Astrocyte of the spinal cord (primary cell): Measurements from ENCODE around the gene HNRNPL.

Experiments used
- DNase-seq: peaks from one replicate; pipeline ENCODE4 v3.0.0; 2011; ENCODE audit warnings: low read depth, low spot score
- H3K4me3 ChIP-seq: 2 replicates; pipeline ENCODE4 v1.5.1; 2011; ENCODE audit warnings: low read depth, mild to moderate bottlenecking, low read length, moderate library complexity
- CTCF ChIP-seq: IDR thresholded peaks from 2 replicates; pipeline ENCODE4 v1.5.1; 2012; ENCODE audit warnings: low read depth, mild to moderate bottlenecking, low read length, inconsistent platforms
- in situ Hi-C: cut with HindIII; loops from 2 replicates; pipeline ENCODE4 v1.10.0; 2017; ENCODE audit warnings: low sequenced_read_pairs

HNRNPL gene

GRCh38 chr19:38843175-38843758, 6.5 kb downstream of the HNRNPL start:
- TF ChIP-seq CTCF, result no peak
- H3K4me3 ChIP-seq, result no peak overlapping the region
- in situ Hi-C loops, result no loop called here
- no peak for DNase-seq

DNA sequence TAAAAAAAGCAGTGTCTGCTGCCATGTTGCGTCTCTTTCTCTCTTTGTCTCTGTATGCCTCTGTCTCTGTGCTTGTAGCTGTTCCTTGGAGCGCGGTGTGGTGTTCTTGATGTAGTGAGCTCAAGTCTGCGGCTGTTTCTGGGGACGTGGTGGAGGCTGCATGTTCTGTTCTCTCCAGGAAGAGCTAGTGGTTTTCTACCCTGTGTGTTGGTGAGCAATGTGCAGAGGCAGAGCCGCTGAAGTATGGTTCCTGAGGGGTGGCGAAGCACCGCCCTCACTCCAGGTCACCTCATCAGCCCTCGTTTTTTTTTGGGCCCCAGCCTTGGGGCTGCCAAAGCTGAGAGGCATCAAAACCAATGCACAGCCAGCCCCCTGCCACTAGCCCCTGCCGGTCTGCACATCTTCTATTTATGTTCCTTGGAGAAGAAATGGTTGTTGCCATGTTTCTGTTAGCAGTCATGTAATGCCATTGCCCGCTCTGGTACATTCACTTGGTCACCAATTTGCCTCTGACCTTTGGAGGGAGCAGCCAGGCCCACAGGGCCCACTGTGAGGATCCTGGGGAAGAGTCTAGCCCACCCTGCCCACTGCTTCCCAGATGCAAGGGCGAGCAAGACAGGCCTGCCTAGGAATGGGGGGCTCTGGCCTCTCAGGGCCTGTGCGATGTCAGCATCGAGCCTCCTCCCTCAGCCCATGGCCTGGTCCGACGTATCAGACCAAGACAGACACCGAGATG, 7.2 kb downstream of the HNRNPL start:
- in situ Hi-C loops, result no loop called here
- no peak for TF ChIP-seq CTCF
- no peak for DNase-seq
- no peak overlapping the region for H3K4me3 ChIP-seq

GRCh38 chr19:38841787-38842438, 7.9 kb downstream of the HNRNPL start:
- DNase-seq, result no peak
- TF ChIP-seq CTCF, result no peak

DNA sequence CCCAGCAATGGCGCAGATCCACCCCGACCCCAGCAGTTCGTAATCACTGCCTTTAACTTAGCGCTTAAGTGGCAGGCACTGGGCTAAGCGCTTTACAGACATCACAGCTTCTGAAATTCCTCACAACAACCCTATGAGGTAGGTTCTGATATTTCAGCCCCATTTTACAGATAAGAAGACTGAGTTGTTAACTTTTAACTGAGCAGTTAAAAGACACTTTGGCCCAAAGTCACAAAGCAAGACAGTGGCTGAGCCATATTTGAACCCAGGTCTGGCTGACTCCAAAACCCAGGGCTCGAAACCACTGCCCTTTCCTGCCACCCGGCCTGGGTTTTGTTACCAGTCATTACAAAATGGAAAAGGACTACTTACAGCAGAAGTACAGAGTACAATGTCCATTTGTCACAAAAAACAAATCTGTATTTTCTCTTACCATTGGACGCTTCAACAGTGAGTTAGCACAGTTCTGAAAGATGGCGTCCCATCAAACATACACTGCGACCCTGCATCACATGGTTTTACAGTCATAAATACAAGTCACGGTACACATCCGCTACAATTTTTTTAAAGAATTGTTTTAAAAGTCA, 8.5 kb downstream of the HNRNPL start:
- DNase-seq, result no peak
- no peak overlapping the region for H3K4me3 ChIP-seq
- in situ Hi-C loops, result no loop called here
- TF ChIP-seq CTCF, result no peak

More at GRCh38 chr19:38841787-38842438, 7.9 kb downstream of the HNRNPL start:
- no peak overlapping the region for H3K4me3 ChIP-seq
- in situ Hi-C loops, result no loop called here

GRCh38 chr19:38840583-38840968, 9.2 kb downstream of the HNRNPL start:
- TF ChIP-seq CTCF, result no peak
- in situ Hi-C loops, result no loop called here
- no peak overlapping the region for H3K4me3 ChIP-seq
- DNase-seq, result no peak

- in situ Hi-C loops, result no loop called here
- no peak for TF ChIP-seq CTCF
- H3K4me3 ChIP-seq, result no peak overlapping the region
- no peak for DNase-seq
These were observed 9.8 kb downstream of the HNRNPL start for GRCh38 chr19:38839816-38840582.
